HG02970 (cell line): ENCODE measurements around the gene FRY.

Source experiments
- ATAC-seq: cut with Tn5 transposase; IDR thresholded peaks from one replicate; pipeline ENCODE4 v1.9.1; 2021; ENCODE audit warnings: mild to moderate bottlenecking, moderate library complexity, moderate number of reproducible peaks; ENCODE audit not compliant: unreplicated experiment, low FRiP score

Gene FRY

DNA sequence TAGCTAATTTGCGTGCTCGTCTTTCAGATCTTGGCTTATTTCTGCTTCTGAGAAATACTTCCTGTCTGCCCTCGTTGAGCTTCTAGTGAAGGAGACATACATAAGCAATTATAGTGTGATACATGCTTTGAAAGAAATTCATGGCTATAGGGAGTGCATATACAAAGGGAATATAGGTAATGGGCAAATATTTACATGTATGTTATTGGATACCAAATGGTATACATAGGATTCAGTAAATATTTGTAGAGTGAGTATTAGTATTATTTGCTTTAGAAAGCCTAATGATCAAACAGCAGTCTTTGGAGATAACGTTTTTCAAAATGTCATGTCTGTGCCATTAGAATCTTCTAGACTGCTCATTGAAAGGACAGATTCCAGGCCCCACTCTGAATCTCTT is 289.0 kb downstream of the FRY start:
- no peak for ATAC-seq

DNA sequence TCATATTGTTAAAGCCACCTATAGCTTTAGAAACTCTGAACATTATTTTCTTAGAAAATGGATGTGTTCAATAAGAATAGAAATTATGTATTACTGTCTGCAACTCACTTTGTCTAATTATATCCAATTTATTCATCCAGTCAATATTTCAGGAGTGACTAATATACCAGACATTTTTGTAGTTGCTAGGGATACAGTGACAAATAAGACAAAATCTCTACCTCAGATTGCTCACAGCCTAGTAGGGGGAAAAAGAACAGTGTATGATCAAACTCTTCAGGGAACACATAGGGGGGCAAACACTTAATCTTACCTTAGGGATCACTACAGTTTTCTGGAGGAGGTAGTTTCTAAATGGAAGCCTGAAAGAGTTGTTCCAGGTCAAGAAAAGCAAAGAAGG is 292.3 kb downstream of the FRY start:
- ATAC-seq = no peak

DNA sequence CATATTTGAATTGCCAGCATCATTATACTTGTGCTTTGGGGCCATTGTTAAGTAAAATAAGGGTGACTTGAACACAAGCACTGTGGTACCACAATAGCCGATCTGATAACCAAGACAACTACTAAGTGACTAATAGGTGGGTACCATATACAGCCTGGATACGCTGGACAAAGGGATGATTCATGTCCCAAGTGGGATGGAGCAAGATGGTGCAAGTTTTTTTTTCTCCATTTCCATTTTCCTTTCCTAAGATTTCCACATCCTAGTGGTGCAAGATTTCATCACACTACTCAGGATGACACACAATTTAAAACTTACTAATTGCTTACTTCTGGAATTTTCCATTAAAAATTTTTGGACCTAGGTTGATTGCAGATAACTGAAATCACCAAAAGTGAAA is 298.9 kb downstream of the FRY start:
- ATAC-seq = no peak

DNA sequence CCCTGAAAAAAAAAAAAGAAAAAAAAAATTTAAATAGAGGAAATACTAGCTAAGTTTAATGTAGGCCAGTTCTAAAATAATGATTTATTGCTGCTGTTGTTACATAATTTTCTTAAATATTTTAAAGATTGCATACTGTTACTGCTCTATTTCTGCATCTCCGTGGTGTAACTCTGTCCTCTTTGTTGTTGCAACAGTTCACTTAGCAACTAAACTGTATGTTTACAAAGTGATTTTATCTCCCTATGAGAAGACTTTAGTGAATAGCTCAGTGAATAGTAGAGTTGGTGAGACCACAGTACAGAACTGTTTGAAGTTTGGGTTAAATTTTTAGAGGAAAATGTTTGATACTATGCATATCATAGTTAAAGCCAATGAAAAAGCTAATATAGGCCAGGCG is 303.1 kb downstream of the FRY start:
- no peak for ATAC-seq

DNA sequence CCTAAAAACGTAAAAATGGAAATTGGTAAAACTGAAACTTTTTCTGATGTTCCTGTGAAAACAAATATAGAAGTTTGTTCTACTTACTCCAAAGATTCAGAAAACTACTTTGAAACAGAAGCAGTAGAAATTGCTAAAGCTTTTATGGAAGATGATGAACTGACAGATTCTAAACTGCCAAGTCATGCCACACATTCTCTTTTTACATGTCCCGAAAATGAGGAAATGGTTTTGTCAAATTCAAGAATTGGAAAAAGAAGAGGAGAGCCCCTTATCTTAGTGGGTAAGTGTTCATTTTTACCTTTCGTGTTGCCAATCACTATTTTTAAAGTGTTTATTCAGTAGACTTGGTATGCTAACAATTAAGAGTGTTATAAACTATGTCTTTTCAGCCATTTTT is 309.3 kb downstream of the FRY start:
- no peak for ATAC-seq

DNA sequence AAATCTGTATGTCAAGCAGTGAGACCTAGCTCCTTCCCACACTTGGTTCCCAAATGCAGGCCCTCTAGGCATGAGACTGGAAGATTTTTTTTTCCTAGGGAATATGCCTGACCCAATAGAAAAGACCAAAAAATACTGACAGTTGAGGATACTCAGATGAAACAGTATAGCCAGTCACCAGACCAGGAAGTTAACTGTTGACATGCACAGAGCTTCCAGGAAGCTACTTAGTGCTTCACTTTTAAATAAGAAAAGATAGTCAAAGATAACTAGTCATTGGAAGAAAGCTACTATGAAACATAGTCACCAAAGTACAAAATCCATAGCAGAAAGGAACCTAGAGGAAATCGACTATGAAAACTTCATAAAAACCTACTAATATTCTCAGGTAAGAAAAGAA is 316.1 kb downstream of the FRY start:
- no peak for ATAC-seq
